Measurements from ENCODE around the gene ARSA. TPM values are rescaled to one million over a fixed set of nuclear protein-coding genes. Genes with fewer than 3 reads are reported as not detected.
"Not testable (repeated sequence)": the region's sequence is repeated elsewhere in the genome, so short reads cannot be mapped to it uniquely, and the experiment has no call there.

Gene ARSA
- total RNA-seq, 3 donors from 2014 or later = 10.5 to 13.1 (median 11.0) TPM

GRCh38 chr22:50640296-50640695 is 12.3 kb upstream of the ARSA start:
- DNase-seq; H3K9me3 Mint-ChIP-seq; H3K36me3 Mint-ChIP-seq (ENCODE audit: insufficient read depth); H3K4me3 Mint-ChIP-seq; H3K27me3 Mint-ChIP-seq (ENCODE audit: low read depth); H3K4me1 Mint-ChIP-seq (ENCODE audit: low read depth); ATAC-seq: not testable (repeated sequence)

- ATAC-seq (no peak), DNase-seq (no peak)
- H3K4me1 Mint-ChIP-seq (ENCODE audit: low read depth) = no peaks in the 10 kb centered on the region
- H3K9me3 Mint-ChIP-seq = no peaks in the 10 kb centered on the region
- no peaks in the 10 kb centered on the region for H3K27me3 Mint-ChIP-seq (ENCODE audit: low read depth)
- H3K36me3 Mint-ChIP-seq (ENCODE audit: insufficient read depth) = no peaks in the 10 kb centered on the region
- H3K4me3 Mint-ChIP-seq = no peak overlapping the region
Measured at GRCh38 chr22:50635591-50635990, 7.6 kb upstream of the ARSA start.

- Mint-ChIP-seq H3K36me3 (ENCODE audit: insufficient read depth) (no peaks in the 10 kb centered on the region), H3K27me3 (ENCODE audit: low read depth) (no peaks in the 10 kb centered on the region), H3K4me1 (ENCODE audit: low read depth) (peaks cover 10% of the 10 kb centered on the region), H3K9me3 (no peaks in the 10 kb centered on the region), H3K4me3 (no peak overlapping the region)
- DNase-seq (no peak), ATAC-seq (no peak)
Measured at GRCh38 chr22:50633771-50634170, 5.8 kb upstream of the ARSA start.

- Mint-ChIP-seq H3K9me3 (no peaks in the 10 kb centered on the region), H3K27me3 (ENCODE audit: low read depth) (no peaks in the 10 kb centered on the region), H3K4me3 (no peak overlapping the region), H3K4me1 (ENCODE audit: low read depth) (peaks cover 17% of the 10 kb centered on the region), H3K36me3 (ENCODE audit: insufficient read depth) (no peaks in the 10 kb centered on the region)
- DNase-seq = no peak
- ATAC-seq = no peak
Measured at GRCh38 chr22:50633086-50633485, 5.1 kb upstream of the ARSA start.

GRCh38 chr22:50630376-50630775 is 2.4 kb upstream of the ARSA start:
- Mint-ChIP-seq H3K36me3 (ENCODE audit: insufficient read depth) (no peaks in the 10 kb centered on the region), H3K9me3 (no peaks in the 10 kb centered on the region), H3K27me3 (ENCODE audit: low read depth) (no peaks in the 10 kb centered on the region), H3K4me3 (no peak overlapping the region), H3K4me1 (ENCODE audit: low read depth) (peaks cover 21% of the 10 kb centered on the region)
- DNase-seq = no peak
- ATAC-seq = no peak

- Mint-ChIP-seq H3K4me1 (ENCODE audit: low read depth) (peaks cover 21% of the 10 kb centered on the region), H3K36me3 (ENCODE audit: insufficient read depth) (peaks cover 2% of the 10 kb centered on the region), H3K9me3 (no peaks in the 10 kb centered on the region), H3K4me3 (peak overlapping the region; percentile 91), H3K27me3 (ENCODE audit: low read depth) (no peaks in the 10 kb centered on the region)
- ATAC-seq (peak; percentile 11 to 13), DNase-seq (no peak)
Measured at GRCh38 chr22:50628543-50629134, 687 bp upstream of the ARSA start.

GRCh38 chr22:50626850-50627641 is 906 bp downstream of the ARSA start:
- Mint-ChIP-seq H3K27me3 (ENCODE audit: low read depth) (no peaks in the 10 kb centered on the region), H3K4me1 (ENCODE audit: low read depth) (peaks cover 34% of the 10 kb centered on the region), H3K4me3 (peak overlapping the region; percentile 91), H3K36me3 (ENCODE audit: insufficient read depth) (peaks cover 2% of the 10 kb centered on the region), H3K9me3 (no peaks in the 10 kb centered on the region)
- ATAC-seq (peak in 1 of 2 donors; percentile 6), DNase-seq (no peak)

- H3K27me3 Mint-ChIP-seq (ENCODE audit: low read depth) = no peaks in the 10 kb centered on the region
- ATAC-seq = no peak
- no peaks in the 10 kb centered on the region for H3K9me3 Mint-ChIP-seq
- H3K4me3 Mint-ChIP-seq = peak overlapping the region; percentile 77
- peaks cover 40% of the 10 kb centered on the region for H3K4me1 Mint-ChIP-seq (ENCODE audit: low read depth)
- peaks cover 2% of the 10 kb centered on the region for H3K36me3 Mint-ChIP-seq (ENCODE audit: insufficient read depth)
- no peak for DNase-seq
Measured at GRCh38 chr22:50626314-50626849, 1.6 kb downstream of the ARSA start.

- Mint-ChIP-seq H3K4me3 (no peak overlapping the region), H3K36me3 (ENCODE audit: insufficient read depth) (peaks cover 2% of the 10 kb centered on the region), H3K4me1 (ENCODE audit: low read depth) (peaks cover 47% of the 10 kb centered on the region), H3K9me3 (no peaks in the 10 kb centered on the region), H3K27me3 (ENCODE audit: low read depth) (no peaks in the 10 kb centered on the region)
- ATAC-seq (no peak), DNase-seq (no peak)
Measured at GRCh38 chr22:50625568-50626313, 2.2 kb downstream of the ARSA start.

GRCh38 chr22:50625131-50625567 is 2.8 kb downstream of the ARSA start:
- no peaks in the 10 kb centered on the region for H3K9me3 Mint-ChIP-seq
- peaks cover 51% of the 10 kb centered on the region for H3K4me1 Mint-ChIP-seq (ENCODE audit: low read depth)
- no peak overlapping the region for H3K4me3 Mint-ChIP-seq
- ATAC-seq (no peak), DNase-seq (no peak)
- peaks cover 2% of the 10 kb centered on the region for H3K36me3 Mint-ChIP-seq (ENCODE audit: insufficient read depth)
- H3K27me3 Mint-ChIP-seq (ENCODE audit: low read depth) = no peaks in the 10 kb centered on the region

- H3K27me3 Mint-ChIP-seq (ENCODE audit: low read depth) = no peaks in the 10 kb centered on the region
- ATAC-seq = no peak
- peaks cover 52% of the 10 kb centered on the region for H3K4me1 Mint-ChIP-seq (ENCODE audit: low read depth)
- no peaks in the 10 kb centered on the region for H3K9me3 Mint-ChIP-seq
- H3K4me3 Mint-ChIP-seq = no peak overlapping the region
- no peak for DNase-seq
- H3K36me3 Mint-ChIP-seq (ENCODE audit: insufficient read depth) = peaks cover 2% of the 10 kb centered on the region
Measured at GRCh38 chr22:50624347-50625130, 3.4 kb downstream of the ARSA start.

- no peak for ATAC-seq
- no peaks in the 10 kb centered on the region for H3K9me3 Mint-ChIP-seq
- no peak overlapping the region for H3K4me3 Mint-ChIP-seq
- no peak for DNase-seq
- H3K27me3 Mint-ChIP-seq (ENCODE audit: low read depth) = no peaks in the 10 kb centered on the region
- peaks cover 2% of the 10 kb centered on the region for H3K36me3 Mint-ChIP-seq (ENCODE audit: insufficient read depth)
- peaks cover 40% of the 10 kb centered on the region for H3K4me1 Mint-ChIP-seq (ENCODE audit: low read depth)
Measured at GRCh38 chr22:50622723-50623327, 5.1 kb downstream of the ARSA start.

GRCh38 chr22:50621948-50622722 is 5.8 kb downstream of the ARSA start:
- peaks cover 40% of the 10 kb centered on the region for H3K4me1 Mint-ChIP-seq (ENCODE audit: low read depth)
- ATAC-seq (no peak), DNase-seq (no peak)
- peak overlapping the region; percentile 82 for H3K4me3 Mint-ChIP-seq
- H3K27me3 Mint-ChIP-seq (ENCODE audit: low read depth) = no peaks in the 10 kb centered on the region
- H3K9me3 Mint-ChIP-seq = no peaks in the 10 kb centered on the region
- H3K36me3 Mint-ChIP-seq (ENCODE audit: insufficient read depth) = peaks cover 2% of the 10 kb centered on the region
